Measurements from ENCODE around the gene EPB41L4A.

DNA sequence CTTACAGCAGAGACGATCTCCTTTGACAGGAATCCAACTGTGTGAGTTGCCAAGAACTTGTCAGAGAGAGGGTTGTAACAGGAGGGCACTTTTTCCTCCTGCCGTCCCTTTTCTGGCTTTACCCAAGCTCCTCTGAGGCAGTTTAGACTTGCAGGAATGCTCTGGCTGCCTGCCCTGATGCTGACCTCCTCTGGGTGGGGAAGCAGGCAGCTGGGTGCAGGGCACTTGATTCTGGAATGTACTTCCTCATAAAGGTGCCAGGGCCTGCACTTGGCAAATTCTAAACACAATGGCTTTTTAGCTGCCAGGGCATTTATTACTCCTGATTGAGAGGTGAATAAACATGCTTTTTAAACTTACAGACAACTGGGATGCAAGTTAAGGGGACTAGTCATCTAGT is 190.4 kb downstream of the EPB41L4A start:
- TF ChIP-seq, protein P1, sequence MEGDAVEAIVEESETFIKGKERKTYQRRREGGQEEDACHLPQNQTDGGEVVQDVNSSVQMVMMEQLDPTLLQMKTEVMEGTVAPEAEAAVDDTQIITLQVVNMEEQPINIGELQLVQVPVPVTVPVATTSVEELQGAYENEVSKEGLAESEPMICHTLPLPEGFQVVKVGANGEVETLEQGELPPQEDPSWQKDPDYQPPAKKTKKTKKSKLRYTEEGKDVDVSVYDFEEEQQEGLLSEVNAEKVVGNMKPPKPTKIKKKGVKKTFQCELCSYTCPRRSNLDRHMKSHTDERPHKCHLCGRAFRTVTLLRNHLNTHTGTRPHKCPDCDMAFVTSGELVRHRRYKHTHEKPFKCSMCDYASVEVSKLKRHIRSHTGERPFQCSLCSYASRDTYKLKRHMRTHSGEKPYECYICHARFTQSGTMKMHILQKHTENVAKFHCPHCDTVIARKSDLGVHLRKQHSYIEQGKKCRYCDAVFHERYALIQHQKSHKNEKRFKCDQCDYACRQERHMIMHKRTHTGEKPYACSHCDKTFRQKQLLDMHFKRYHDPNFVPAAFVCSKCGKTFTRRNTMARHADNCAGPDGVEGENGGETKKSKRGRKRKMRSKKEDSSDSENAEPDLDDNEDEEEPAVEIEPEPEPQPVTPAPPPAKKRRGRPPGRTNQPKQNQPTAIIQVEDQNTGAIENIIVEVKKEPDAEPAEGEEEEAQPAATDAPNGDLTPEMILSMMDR (IDR thresholded peaks at IDR 0.05), result no peak
- no peak for TF ChIP-seq POLR2A (IDR thresholded peaks at IDR 0.05)

All from lower leg skin (tissue), 3 donors.